ENCODE data around the gene PIGH.

GRCh38 chr14:67566908-67567307 lies 33.2 kb downstream of the PIGH start:
- TF ChIP-seq CTCF (conservative IDR thresholded peaks at IDR 0.05) (no peak), EZH2 (IDR thresholded peaks at IDR 0.05; ENCODE audit: low read depth) (no peak)
